NCI-H226 (cell line): ENCODE measurements around the gene ZNF71.

ENCODE experiments used
- DNase-seq: peaks from one replicate; pipeline ENCODE4 v3.0.0-alpha.2; 2015

ZNF71 gene

GRCh38 chr19:56594783-56595547 lies at the start of gene ZNF71:
TSS of gene ZNF71 (plus strand) at chr19:56595302. CDS start at chr19:56601559, 6,257 bp downstream.
- no peak for DNase-seq

- DNase-seq = no peak
Observed at GRCh38 chr19:56547535-56547934, 47.6 kb upstream of the ZNF71 start.

- no peak for DNase-seq
Observed at GRCh38 chr19:56554272-56554869, 40.7 kb upstream of the ZNF71 start.

GRCh38 chr19:56562766-56563165 lies 32.3 kb upstream of the ZNF71 start:
- no peak for DNase-seq

GRCh38 chr19:56566904-56567273 lies 28.2 kb upstream of the ZNF71 start:
- no peak for DNase-seq

- no peak for DNase-seq
Observed at GRCh38 chr19:56567274-56568120, 27.6 kb upstream of the ZNF71 start, which contains the start of gene ZNF470. TSS of gene ZNF470 (plus strand) at chr19:56567468. CDS start at chr19:56570312, 2,844 bp downstream.

GRCh38 chr19:56572589-56572988 lies 22.5 kb upstream of the ZNF71 start:
- DNase-seq = no peak

- DNase-seq = no peak
Observed at GRCh38 chr19:56573914-56574313, 21.2 kb upstream of the ZNF71 start.

GRCh38 chr19:56577719-56578602 lies 17.1 kb upstream of the ZNF71 start:
- DNase-seq = no peak

- DNase-seq = no peak
Observed at GRCh38 chr19:56594446-56594782, 688 bp upstream of the ZNF71 start.

- no peak for DNase-seq
Observed at GRCh38 chr19:56595548-56595899, 422 bp downstream of the ZNF71 start.

- no peak for DNase-seq
Observed at GRCh38 chr19:56596676-56597075, 1.6 kb downstream of the ZNF71 start.

- no peak for DNase-seq
Observed at GRCh38 chr19:56597696-56598095, 2.6 kb downstream of the ZNF71 start.

- DNase-seq = no peak
Observed at GRCh38 chr19:56601375-56601774, 6.3 kb downstream of the ZNF71 start.

- no peak for DNase-seq
Observed at GRCh38 chr19:56603829-56604228, 8.7 kb downstream of the ZNF71 start.

- no peak for DNase-seq
Observed at GRCh38 chr19:56608274-56608964, 13.3 kb downstream of the ZNF71 start.

- no peak for DNase-seq
Observed at GRCh38 chr19:56611288-56611687, 16.2 kb downstream of the ZNF71 start.

GRCh38 chr19:56612737-56613136 lies 17.6 kb downstream of the ZNF71 start:
- no peak for DNase-seq

- no peak for DNase-seq
Observed at GRCh38 chr19:56613639-56614038, 18.5 kb downstream of the ZNF71 start.

GRCh38 chr19:56617531-56617930 lies 22.4 kb downstream of the ZNF71 start:
- no peak for DNase-seq

- no peak for DNase-seq
Observed at GRCh38 chr19:56619121-56619520, 24.0 kb downstream of the ZNF71 start.

- no peak for DNase-seq
Observed at GRCh38 chr19:56622374-56622773, 27.3 kb downstream of the ZNF71 start.
